ENCODE data around the gene HIPK2. TPM values are rescaled to one million over a fixed set of nuclear protein-coding genes. Genes with fewer than 3 reads are reported as not detected.

Gene HIPK2
- polyA plus RNA-seq, 1 donor (not counting 4 experiments of a cell fraction or from before 2014, with no cell fraction given), result 5.8 TPM

- H4K20me1 ChIP-seq (ENCODE audit: control insufficient read depth, extremely low read depth, insufficient read depth, low read length), result no peaks in the 10 kb centered on the region
- no peak overlapping the region for H3K9ac ChIP-seq (ENCODE audit: control insufficient read depth, extremely low read depth, insufficient read depth, low read length)
- no peak for TF ChIP-seq EZH2 (IDR thresholded peaks at IDR 0.05; ENCODE audit: low read length)
- TF ChIP-seq, protein P1, sequence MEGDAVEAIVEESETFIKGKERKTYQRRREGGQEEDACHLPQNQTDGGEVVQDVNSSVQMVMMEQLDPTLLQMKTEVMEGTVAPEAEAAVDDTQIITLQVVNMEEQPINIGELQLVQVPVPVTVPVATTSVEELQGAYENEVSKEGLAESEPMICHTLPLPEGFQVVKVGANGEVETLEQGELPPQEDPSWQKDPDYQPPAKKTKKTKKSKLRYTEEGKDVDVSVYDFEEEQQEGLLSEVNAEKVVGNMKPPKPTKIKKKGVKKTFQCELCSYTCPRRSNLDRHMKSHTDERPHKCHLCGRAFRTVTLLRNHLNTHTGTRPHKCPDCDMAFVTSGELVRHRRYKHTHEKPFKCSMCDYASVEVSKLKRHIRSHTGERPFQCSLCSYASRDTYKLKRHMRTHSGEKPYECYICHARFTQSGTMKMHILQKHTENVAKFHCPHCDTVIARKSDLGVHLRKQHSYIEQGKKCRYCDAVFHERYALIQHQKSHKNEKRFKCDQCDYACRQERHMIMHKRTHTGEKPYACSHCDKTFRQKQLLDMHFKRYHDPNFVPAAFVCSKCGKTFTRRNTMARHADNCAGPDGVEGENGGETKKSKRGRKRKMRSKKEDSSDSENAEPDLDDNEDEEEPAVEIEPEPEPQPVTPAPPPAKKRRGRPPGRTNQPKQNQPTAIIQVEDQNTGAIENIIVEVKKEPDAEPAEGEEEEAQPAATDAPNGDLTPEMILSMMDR (optimal IDR thresholded peaks at IDR 0.05 in 1 of 3, IDR thresholded peaks at IDR 0.05 in 1 of 3, conservative IDR thresholded peaks at IDR 0.05 in 1 of 3; ENCODE audit: extremely low read depth in 1 of 3, insufficient read depth in 2 of 3, low read length in 3 of 3), result no peak
- peaks cover 47% of the 10 kb centered on the region for H3K4me1 ChIP-seq (ENCODE audit: control insufficient read depth, extremely low read depth, insufficient read depth, low read length)
- H3K4me3 ChIP-seq (ENCODE audit: control insufficient read depth in 2 of 3, extremely low read depth in 1 of 3, insufficient read depth in 2 of 3, low read depth in 1 of 3, low read length in 3 of 3), result no peak overlapping the region
- H3K27ac ChIP-seq (ENCODE audit: control insufficient read depth, insufficient read depth, low read length), result no peak overlapping the region
- no peak for FAIRE-seq
- no peaks in the 10 kb centered on the region for H3K27me3 ChIP-seq (ENCODE audit: control insufficient read depth, extremely low read depth, insufficient read depth, low read length)
- H3K4me2 ChIP-seq (ENCODE audit: control insufficient read depth, extremely low read depth, insufficient read depth, low read depth, low read length), result no peak overlapping the region
- peaks cover 3% of the 10 kb centered on the region for H3K9me1 ChIP-seq (ENCODE audit: control insufficient read depth, extremely low read depth, insufficient read depth, low read length)
- no peaks in the 10 kb centered on the region for H3K9me3 ChIP-seq (ENCODE audit: control insufficient read depth, low read depth, low read length)
- dilution Hi-C loops (cut with MboI; ENCODE audit: extremely low pct_ligation_motif_present, low sequenced_read_pairs), result no loop called here
- H3K79me2 ChIP-seq (ENCODE audit: control insufficient read depth, insufficient read depth, low read length), result peaks cover 70% of the 10 kb centered on the region
- no peak overlapping the region for H2AFZ ChIP-seq (ENCODE audit: control insufficient read depth, low read length)
- H3K36me3 ChIP-seq (ENCODE audit: control insufficient read depth in 2 of 2, extremely low read depth in 1 of 2, insufficient read depth in 2 of 2, low read length in 2 of 2), result peaks cover 0 to 9% of the 10 kb centered on the region in 2 experiments
- DNase-seq (ENCODE audit: low read depth, low spot score), result no peak
Measured at GRCh38 chr7:139772873-139773272, 4.9 kb downstream of the HIPK2 start.

GRCh38 chr7:139772115-139772514 lies 5.7 kb downstream of the HIPK2 start:
- TF ChIP-seq, protein P1 (optimal IDR thresholded peaks at IDR 0.05 in 1 of 3, IDR thresholded peaks at IDR 0.05 in 1 of 3, conservative IDR thresholded peaks at IDR 0.05 in 1 of 3; ENCODE audit: extremely low read depth in 1 of 3, insufficient read depth in 2 of 3, low read length in 3 of 3), result no peak
- TF ChIP-seq EZH2 (IDR thresholded peaks at IDR 0.05; ENCODE audit: low read length), result no peak
- Histone ChIP-seq H3K9me1 (ENCODE audit: control insufficient read depth, extremely low read depth, insufficient read depth, low read length) (peaks cover 3% of the 10 kb centered on the region), H3K9ac (ENCODE audit: control insufficient read depth, extremely low read depth, insufficient read depth, low read length) (peak overlapping the region; percentile 49), H3K27me3 (ENCODE audit: control insufficient read depth, extremely low read depth, insufficient read depth, low read length) (no peaks in the 10 kb centered on the region), H3K4me2 (ENCODE audit: control insufficient read depth, extremely low read depth, insufficient read depth, low read depth, low read length) (peak overlapping the region; percentile 76), H3K4me3 (ENCODE audit: control insufficient read depth in 2 of 3, extremely low read depth in 1 of 3, insufficient read depth in 2 of 3, low read depth in 1 of 3, low read length in 3 of 3) (no peak overlapping the region), H3K4me1 (ENCODE audit: control insufficient read depth, extremely low read depth, insufficient read depth, low read length) (peaks cover 53% of the 10 kb centered on the region), H3K9me3 (ENCODE audit: control insufficient read depth, low read depth, low read length) (no peaks in the 10 kb centered on the region), H3K27ac (ENCODE audit: control insufficient read depth, insufficient read depth, low read length) (peak overlapping the region; percentile 77), H2AFZ (ENCODE audit: control insufficient read depth, low read length) (no peak overlapping the region), H4K20me1 (ENCODE audit: control insufficient read depth, extremely low read depth, insufficient read depth, low read length) (no peaks in the 10 kb centered on the region), H3K79me2 (ENCODE audit: control insufficient read depth, insufficient read depth, low read length) (peaks cover 77% of the 10 kb centered on the region), H3K36me3 (ENCODE audit: control insufficient read depth in 2 of 2, extremely low read depth in 1 of 2, insufficient read depth in 2 of 2, low read length in 2 of 2) (peaks cover 0 to 9% of the 10 kb centered on the region in 2 experiments)
- FAIRE-seq (no peak), DNase-seq (ENCODE audit: low read depth, low spot score) (no peak)
- dilution Hi-C loops (cut with MboI; ENCODE audit: extremely low pct_ligation_motif_present, low sequenced_read_pairs), result no loop called here
